GM12878 (cell line): ENCODE results near the gene ITGA3. TPM values are rescaled to one million over a fixed set of nuclear protein-coding genes. Genes with fewer than 3 reads are reported as not detected.

Experiments used
- ATAC-seq: fragments of 200-7000 bp; cut with Tn5 transposase; 3 replicates; pipeline ENCODE4 v1.9.1; 2020; ENCODE audit warnings: mild to moderate bottlenecking, moderate library complexity
- BruUV-seq: library from RNA; stranded (reverse); fragments of 400-500 nt; replicated peaks from 2 replicates; lab custom pipeline; 2021; lab: Mats Ljungman, UMichigan
- CTCF ChIA-PET: fragments of 300-600 bp; sonication (Branson Sonifier 250); formaldehyde crosslinking; extraction: SDS; loops from one replicate; lab custom pipeline; 2021; ENCODE audit warnings: inconsistent platforms; lab: Yijun Ruan, JAX
- POLR2A ChIA-PET: fragments of 350-600 bp; formaldehyde crosslinking; extraction: SDS; loops from one replicate; lab custom pipeline; 2021; ENCODE audit warnings: inconsistent platforms; lab: Charles Lee
- RAD21 ChIA-PET: fragments of 300-600 bp; sonication (Branson Sonifier 250); formaldehyde crosslinking; loops from one replicate; lab custom pipeline; 2023; ENCODE audit warnings: antibody characterized with exemption; ENCODE audit not compliant: unreplicated experiment; lab: Charles Lee
- SMC1A ChIA-PET: fragments of 300-600 bp; sonication (Branson Sonifier 250); formaldehyde crosslinking; loops from one replicate; lab custom pipeline; 2023; ENCODE audit not compliant: unreplicated experiment, uncharacterized antibody; lab: Charles Lee
- DNase-seq: peaks from one replicate; pipeline ENCODE4 v3.0.0-alpha.2; 2011; ENCODE audit warnings: low read depth, low spot score
- FAIRE-seq: peaks from 3 replicates; lab custom pipeline; 2011; peaks lifted over from hg19 to GRCh38; lab: Jason Lieb, UNC
- H2AFZ ChIP-seq: 2 replicates; pipeline ENCODE4 v1.6.0; 2011; ENCODE audit warnings: low read depth, low read length, control low read depth; ENCODE audit not compliant: control insufficient read depth
- H3K27ac ChIP-seq: 2 replicates; pipeline ENCODE4 v1.5.1; 2011; ENCODE audit warnings: control low read depth; ENCODE audit not compliant: control insufficient read depth, insufficient read depth
- H3K27me3 ChIP-seq, 2 experiments: replicated peaks in 1 of 2; 2 replicates each; pipeline versions ENCODE4 v1.6.0 to v1.6.1; 2011; ENCODE audit warnings: low read length in 1 of 2; ENCODE audit not compliant: control insufficient read depth in 2 of 2, insufficient read depth in 2 of 2
- H3K36me3 ChIP-seq, 2 experiments: 2 replicates each; pipeline ENCODE4 v1.5.1; 2011; ENCODE audit warnings: low read length in 1 of 2; ENCODE audit not compliant: control insufficient read depth in 2 of 2, insufficient read depth in 2 of 2
- H3K4me1 ChIP-seq: 2 replicates; pipeline ENCODE4 v1.6.1; 2011; ENCODE audit warnings: mild to moderate bottlenecking, low read length, moderate library complexity, mixed read lengths; ENCODE audit not compliant: control insufficient read depth, insufficient read depth
- H3K4me2 ChIP-seq: 2 replicates; pipeline ENCODE4 v1.6.0; 2011; ENCODE audit warnings: control low read depth; ENCODE audit not compliant: control insufficient read depth, insufficient read depth
- H3K4me3 ChIP-seq: fragments of 200-600 bp; sonication (generic); 2 replicates; pipeline ENCODE4 v1.5.1; 2016
- H3K79me2 ChIP-seq: 2 replicates; pipeline ENCODE4 v1.6.0; 2011; ENCODE audit warnings: low read length; ENCODE audit not compliant: control insufficient read depth, insufficient read depth
- H3K9ac ChIP-seq: 2 replicates; pipeline ENCODE4 v1.8.0; 2011; ENCODE audit warnings: low read length, control low read depth, mixed read lengths; ENCODE audit not compliant: control insufficient read depth, insufficient read depth
- H3K9me3 ChIP-seq: replicated peaks from 3 replicates; pipeline ENCODE4 v1.5.1; 2011; ENCODE audit warnings: mild to moderate bottlenecking, low read length; ENCODE audit not compliant: control insufficient read depth, insufficient read depth
- H4K20me1 ChIP-seq: 2 replicates; pipeline ENCODE4 v1.6.0; 2011; ENCODE audit not compliant: control insufficient read depth, insufficient read depth
- ASH2L ChIP-seq: fragments of 300-600, 200-600 bp; sonication (generic); IDR thresholded peaks from 2 replicates; pipeline ENCODE4 v1.6.1; 2017; ENCODE audit warnings: low read depth, mild to moderate bottlenecking, borderline replicate concordance
- PML ChIP-seq: IDR thresholded peaks from 2 replicates; pipeline ENCODE4 v1.6.1; 2012; ENCODE audit warnings: low read length, inconsistent platforms
- SMAD1 ChIP-seq: fragments of 450-650 bp; IDR thresholded peaks from 2 replicates; pipeline ENCODE4 v1.6.1; 2018; ENCODE audit warnings: mild to moderate bottlenecking, low read depth; ENCODE audit not compliant: partially characterized antibody
- SREBF2 ChIP-seq: IDR thresholded peaks from 2 replicates; pipeline ENCODE4 v1.6.1; 2012; ENCODE audit warnings: mild to moderate bottlenecking, low read length
- ZNF24 ChIP-seq: fragments of 450-650 bp; IDR thresholded peaks from 2 replicates; pipeline ENCODE4 v1.6.1; 2017; ENCODE audit warnings: antibody characterized with exemption, mild to moderate bottlenecking
- WGBS: methylation state at CpG from one replicate; pipeline ENCODE4 v1.1.6; 2016; ENCODE audit warnings: low lambda C conversion rate; ENCODE audit not compliant: insufficient replicate concordance, insufficient coverage; ENCODE audit errors: missing lambda C conversion rate; 5-methylcytosine and 5-hydroxymethylcytosine counted together
- in situ Hi-C: fragments of 300-500 bp; cut with MboI; formaldehyde crosslinking; loops from 9 replicates; pipeline ENCODE4 v1.14.3; 2018; ENCODE audit warnings: mixed read lengths
- intact Hi-C: fragments of 100-400 bp; cut with micrococcal nuclease; formaldehyde crosslinking; loops from one replicate; pipeline ENCODE4 v1.14.2; 2022; ENCODE audit not compliant: unreplicated experiment
- polyA plus RNA-seq, 11 experiments: library from polyadenylated mRNA; depleted of rRNA in 4 of 11; unstranded in 6 of 11; stranded (reverse) in 5 of 11; fragments of >200 nt; fragmentation: Nextera tagmentation in 4 of 11; fragmentation: Illumina TruSeq in 1 of 11; extraction: Ambion mirVana in 4 of 11; extraction: Trizol in 1 of 11; gene quantifications; 1 replicate in 1 of 11; 2 replicates in 10 of 11; pipeline versions ENCODE4 v1.2.1 to v1.2.3, GENCODE V29; 2011 to 2016; ENCODE audit warnings: inconsistent platforms in 2 of 11, missing spikeins in 2 of 11, low read depth in 1 of 11
- total RNA-seq, 4 experiments: library from RNA; depleted of rRNA in 3 of 4; stranded (reverse); fragments of >200 nt in 3 of 4; fragmentation: Illumina TruSeq in 1 of 4; extraction: Trizol in 1 of 4; gene quantifications; 2 replicates each; pipeline versions ENCODE4 v1.2.1 to v1.2.3, GENCODE V29; 2013 to 2021
- TF ChIP-seq, protein P1 (sequence below): fragments of 450-650 bp; conservative IDR thresholded peaks from 2 replicates; pipeline ENCODE4 v1.6.1; 2017; ENCODE audit warnings: mild to moderate bottlenecking, moderate library complexity
- TF ChIP-seq, protein P2 (sequence below): IDR thresholded peaks from 2 replicates; pipeline ENCODE4 v1.6.1; 2011; ENCODE audit warnings: low read depth, mild to moderate bottlenecking, low read length, moderate library complexity, borderline replicate concordance; ENCODE audit errors: extremely low read depth
- TF ChIP-seq, protein P3 (sequence below): fragments of 450-650 bp; formaldehyde crosslinking; IDR thresholded peaks from 2 replicates; pipeline ENCODE4 v1.4.0; 2022; ENCODE audit warnings: mild to moderate bottlenecking, moderate library complexity
- TF ChIP-seq, protein P4 (sequence below): fragments of 450-650 bp; IDR thresholded peaks from 2 replicates; pipeline ENCODE4 v1.6.1; 2017; ENCODE audit warnings: low read depth, mild to moderate bottlenecking, moderate library complexity

ITGA3 gene
- total and polyA plus RNA-seq, 10 of the 15 experiments (the other 5 are each of a cell fraction or from before 2014, with no cell fraction given) = 0.29 to 13.4 (median 6.6) TPM

DNA sequence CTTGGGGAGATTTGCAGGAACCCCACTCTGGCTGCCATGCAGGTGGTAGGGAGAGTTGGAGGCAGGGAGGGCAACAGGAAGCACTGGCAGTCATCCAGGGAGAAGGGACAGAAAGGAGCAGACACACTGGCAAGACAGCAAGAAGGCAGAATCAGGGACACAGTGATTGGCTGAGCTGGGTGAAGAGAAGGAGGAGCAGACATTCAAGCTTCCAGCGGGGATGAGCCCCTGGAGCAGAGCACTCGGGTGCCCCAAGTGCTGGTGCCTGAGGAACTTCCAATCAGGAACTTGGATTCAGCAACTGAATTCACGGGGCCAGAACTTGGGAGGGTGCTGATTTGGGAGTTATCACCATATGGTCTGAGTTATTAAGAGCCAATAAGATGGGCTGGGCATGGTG lies 6.3 kb upstream of the ITGA3 start:
- ChIA-PET POLR2A (no interaction called here), RAD21 (no interaction called here), CTCF (no interaction called here), SMC1A (no interaction called here)
- Histone ChIP-seq H2AFZ (no peak overlapping the region), H3K79me2 (no peaks in the 10 kb centered on the region), H3K9ac (no peak overlapping the region), H3K27me3 (no peaks in the 10 kb centered on the region), H3K4me3 (no peak overlapping the region), H3K27ac (no peak overlapping the region), H3K9me3 (no peaks in the 10 kb centered on the region; the same call in 2 of the 3 replicates), H3K4me2 (no peak overlapping the region), H3K4me1 (peaks cover 9% of the 10 kb centered on the region), H3K36me3 (no peaks in the 10 kb centered on the region), H4K20me1 (no peaks in the 10 kb centered on the region)
- TF ChIP-seq, protein P1, sequence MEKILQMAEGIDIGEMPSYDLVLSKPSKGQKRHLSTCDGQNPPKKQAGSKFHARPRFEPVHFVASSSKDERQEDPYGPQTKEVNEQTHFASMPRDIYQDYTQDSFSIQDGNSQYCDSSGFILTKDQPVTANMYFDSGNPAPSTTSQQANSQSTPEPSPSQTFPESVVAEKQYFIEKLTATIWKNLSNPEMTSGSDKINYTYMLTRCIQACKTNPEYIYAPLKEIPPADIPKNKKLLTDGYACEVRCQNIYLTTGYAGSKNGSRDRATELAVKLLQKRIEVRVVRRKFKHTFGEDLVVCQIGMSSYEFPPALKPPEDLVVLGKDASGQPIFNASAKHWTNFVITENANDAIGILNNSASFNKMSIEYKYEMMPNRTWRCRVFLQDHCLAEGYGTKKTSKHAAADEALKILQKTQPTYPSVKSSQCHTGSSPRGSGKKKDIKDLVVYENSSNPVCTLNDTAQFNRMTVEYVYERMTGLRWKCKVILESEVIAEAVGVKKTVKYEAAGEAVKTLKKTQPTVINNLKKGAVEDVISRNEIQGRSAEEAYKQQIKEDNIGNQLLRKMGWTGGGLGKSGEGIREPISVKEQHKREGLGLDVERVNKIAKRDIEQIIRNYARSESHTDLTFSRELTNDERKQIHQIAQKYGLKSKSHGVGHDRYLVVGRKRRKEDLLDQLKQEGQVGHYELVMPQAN = no peak
- TF ChIP-seq, protein P2, sequence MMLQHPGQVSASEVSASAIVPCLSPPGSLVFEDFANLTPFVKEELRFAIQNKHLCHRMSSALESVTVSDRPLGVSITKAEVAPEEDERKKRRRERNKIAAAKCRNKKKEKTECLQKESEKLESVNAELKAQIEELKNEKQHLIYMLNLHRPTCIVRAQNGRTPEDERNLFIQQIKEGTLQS = no peak
- TF ChIP-seq ASH2L = no peak
- TF ChIP-seq ZNF24 = no peak
- WGBS = 67% methylated on average over 3 of the region's 3 CpGs
- intact Hi-C loops (no loop called here), in situ Hi-C loops (no loop called here)
- FAIRE-seq (no peak), ATAC-seq (no peak), DNase-seq (no peak)
- no TSS peak for BruUV-seq

DNA sequence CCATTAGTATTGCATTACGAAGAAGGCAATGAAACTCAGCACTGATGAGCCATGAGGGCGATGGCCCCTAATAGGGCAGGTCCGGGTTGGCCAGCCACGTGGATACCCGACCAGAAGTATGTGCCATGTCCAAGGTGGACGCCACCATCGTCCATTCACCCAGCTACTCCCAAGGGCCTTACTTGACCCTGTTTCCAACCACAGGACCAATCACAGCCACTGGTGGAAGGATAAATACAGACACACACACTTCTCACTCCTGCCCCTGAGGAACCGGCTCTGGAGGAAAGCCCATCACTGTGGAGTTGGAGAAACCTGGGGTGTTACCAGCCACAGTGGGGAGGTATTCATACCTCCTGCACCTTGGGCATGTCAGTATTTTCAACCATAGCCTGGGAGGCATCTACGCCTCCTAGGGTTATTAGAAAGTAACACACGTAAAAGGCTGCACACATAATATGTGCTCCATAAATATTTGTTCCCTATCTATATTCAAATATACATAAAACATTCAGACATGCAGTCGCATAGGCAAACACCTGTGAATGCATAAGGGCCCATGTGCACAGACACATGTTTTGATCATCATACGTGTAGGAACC lies 5.4 kb upstream of the ITGA3 start:
- H3K27ac ChIP-seq = no peak overlapping the region
- in situ Hi-C loops = no loop called here
- no peak for ATAC-seq
- peaks cover 9% of the 10 kb centered on the region for H3K4me1 ChIP-seq
- H4K20me1 ChIP-seq = no peaks in the 10 kb centered on the region
- no peaks in the 10 kb centered on the region for H3K79me2 ChIP-seq
- H3K9me3 ChIP-seq = no peaks in the 10 kb centered on the region; the same call in 2 of the 3 replicates
- no peak overlapping the region for H3K9ac ChIP-seq
- ChIA-PET RAD21 (no interaction called here), CTCF (no interaction called here), SMC1A (no interaction called here), POLR2A (no interaction called here)
- WGBS = 48% methylated on average over 12 of the region's 12 CpGs
- no peaks in the 10 kb centered on the region for H3K36me3 ChIP-seq
- no peak for FAIRE-seq
- no peaks in the 10 kb centered on the region for H3K27me3 ChIP-seq
- BruUV-seq = no TSS peak
- no peak overlapping the region for H3K4me3 ChIP-seq
- H2AFZ ChIP-seq = no peak overlapping the region
- H3K4me2 ChIP-seq = no peak overlapping the region
- no peak for DNase-seq
- intact Hi-C loops = no loop called here
- TF ChIP-seq, protein P3, sequence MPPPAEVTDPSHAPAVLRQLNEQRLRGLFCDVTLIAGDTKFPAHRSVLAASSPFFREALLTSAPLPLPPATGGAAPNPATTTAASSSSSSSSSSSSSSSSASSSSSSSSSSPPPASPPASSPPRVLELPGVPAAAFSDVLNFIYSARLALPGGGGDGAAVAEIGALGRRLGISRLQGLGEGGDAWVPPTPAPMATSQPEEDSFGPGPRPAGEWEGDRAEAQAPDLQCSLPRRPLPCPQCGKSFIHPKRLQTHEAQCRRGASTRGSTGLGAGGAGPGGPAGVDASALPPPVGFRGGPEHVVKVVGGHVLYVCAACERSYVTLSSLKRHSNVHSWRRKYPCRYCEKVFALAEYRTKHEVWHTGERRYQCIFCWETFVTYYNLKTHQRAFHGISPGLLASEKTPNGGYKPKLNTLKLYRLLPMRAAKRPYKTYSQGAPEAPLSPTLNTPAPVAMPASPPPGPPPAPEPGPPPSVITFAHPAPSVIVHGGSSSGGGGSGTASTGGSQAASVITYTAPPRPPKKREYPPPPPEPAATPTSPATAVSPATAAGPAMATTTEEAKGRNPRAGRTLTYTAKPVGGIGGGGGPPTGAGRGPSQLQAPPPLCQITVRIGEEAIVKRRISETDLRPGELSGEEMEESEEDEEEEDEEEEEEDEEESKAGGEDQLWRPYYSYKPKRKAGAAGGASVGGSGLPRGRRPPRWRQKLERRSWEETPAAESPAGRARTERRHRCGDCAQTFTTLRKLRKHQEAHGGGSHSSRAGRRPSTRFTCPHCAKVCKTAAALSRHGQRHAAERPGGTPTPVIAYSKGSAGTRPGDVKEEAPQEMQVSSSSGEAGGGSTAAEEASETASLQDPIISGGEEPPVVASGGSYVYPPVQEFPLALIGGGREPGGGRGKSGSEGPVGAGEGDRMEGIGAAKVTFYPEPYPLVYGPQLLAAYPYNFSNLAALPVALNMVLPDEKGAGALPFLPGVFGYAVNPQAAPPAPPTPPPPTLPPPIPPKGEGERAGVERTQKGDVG = no peak
- TF ChIP-seq, protein P4, sequence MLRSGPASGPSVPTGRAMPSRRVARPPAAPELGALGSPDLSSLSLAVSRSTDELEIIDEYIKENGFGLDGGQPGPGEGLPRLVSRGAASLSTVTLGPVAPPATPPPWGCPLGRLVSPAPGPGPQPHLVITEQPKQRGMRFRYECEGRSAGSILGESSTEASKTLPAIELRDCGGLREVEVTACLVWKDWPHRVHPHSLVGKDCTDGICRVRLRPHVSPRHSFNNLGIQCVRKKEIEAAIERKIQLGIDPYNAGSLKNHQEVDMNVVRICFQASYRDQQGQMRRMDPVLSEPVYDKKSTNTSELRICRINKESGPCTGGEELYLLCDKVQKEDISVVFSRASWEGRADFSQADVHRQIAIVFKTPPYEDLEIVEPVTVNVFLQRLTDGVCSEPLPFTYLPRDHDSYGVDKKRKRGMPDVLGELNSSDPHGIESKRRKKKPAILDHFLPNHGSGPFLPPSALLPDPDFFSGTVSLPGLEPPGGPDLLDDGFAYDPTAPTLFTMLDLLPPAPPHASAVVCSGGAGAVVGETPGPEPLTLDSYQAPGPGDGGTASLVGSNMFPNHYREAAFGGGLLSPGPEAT = no peak
- no peak for TF ChIP-seq PML
- no peak for TF ChIP-seq SMAD1
- no peak for TF ChIP-seq SREBF2
